CD4-positive, alpha-beta T cell treated with Interferon alpha-2 for 1 hour (primary cell): ENCODE data around the gene SLC26A4.

Experiments
- DNase-seq, 2 donors: peaks; one replicate each; pipeline ENCODE4 v3.0.0-alpha.2; 2020 to 2022

The SLC26A4 gene

DNA sequence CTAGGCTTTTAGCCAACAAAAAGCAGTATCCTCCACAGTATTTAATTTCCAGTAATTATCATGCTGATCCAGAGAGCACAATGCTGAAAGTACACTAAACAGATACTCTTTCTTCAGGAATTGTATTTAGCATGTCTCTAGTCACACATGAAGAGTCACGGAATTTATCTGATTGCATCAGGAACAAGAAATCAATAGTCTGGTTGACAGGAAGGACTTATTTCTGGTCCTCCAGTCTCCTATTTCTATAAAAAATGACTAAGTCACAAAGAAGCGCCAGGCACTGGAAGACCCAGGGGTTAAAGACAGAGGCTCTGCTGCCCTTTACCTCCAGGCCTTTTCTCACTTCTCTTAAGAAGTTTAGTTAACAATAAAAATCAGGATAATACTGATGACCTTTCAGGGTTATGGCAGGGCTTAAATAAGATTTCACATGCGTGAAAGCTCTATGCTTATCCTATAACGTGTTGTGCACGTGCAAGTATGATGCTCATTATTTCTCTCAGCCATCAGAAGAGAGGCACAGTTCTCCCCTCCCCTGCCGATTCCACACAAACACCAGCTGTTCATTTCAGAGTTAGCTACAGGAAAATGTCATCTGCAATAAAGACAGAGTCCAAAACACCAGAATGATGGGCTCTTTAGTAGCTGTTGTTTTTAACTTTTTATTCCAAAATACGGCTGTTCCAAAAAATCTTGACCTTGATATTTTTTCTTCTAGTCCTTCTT is 36.9 kb downstream of the SLC26A4 start:
- no peak for DNase-seq

DNA sequence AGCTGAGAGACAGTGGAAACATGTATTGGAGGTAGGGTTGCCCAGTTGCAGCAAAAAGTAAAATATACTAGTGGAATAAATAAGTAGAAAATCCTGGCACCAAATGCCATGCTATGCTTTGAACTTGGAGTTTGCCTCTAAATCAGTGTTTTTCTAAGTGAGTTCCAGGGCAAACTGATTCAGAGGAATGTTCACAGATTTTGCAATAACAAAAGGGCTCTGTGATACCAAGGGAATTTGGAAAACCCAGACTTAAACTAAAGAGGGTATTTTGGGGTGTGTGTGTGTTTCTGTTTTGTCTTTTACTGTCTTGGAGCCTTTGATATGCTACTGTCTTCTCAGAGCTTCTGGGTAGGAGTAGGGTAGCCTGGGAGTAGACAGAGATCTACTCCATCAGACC is 39.9 kb downstream of the SLC26A4 start:
- no peak for DNase-seq

DNA sequence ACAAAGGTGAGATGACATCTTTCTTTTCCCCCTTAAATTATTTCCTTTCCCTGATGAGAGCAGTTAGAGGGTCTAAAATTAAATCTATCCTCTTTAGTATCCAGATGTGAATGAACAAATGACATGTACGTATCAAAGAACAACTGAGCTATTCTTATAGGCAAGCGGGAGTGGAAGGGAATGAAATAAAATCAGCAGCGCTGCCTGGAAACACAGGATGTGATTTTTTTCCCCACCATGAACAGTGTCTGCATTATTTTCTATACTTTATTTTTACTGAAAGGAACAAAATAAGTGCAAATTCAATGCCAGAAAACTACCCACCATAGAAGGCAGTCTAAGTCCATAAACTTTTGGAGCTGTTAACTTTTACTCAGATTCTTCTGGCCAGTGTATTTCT is 40.6 kb downstream of the SLC26A4 start:
- DNase-seq: no peak

DNA sequence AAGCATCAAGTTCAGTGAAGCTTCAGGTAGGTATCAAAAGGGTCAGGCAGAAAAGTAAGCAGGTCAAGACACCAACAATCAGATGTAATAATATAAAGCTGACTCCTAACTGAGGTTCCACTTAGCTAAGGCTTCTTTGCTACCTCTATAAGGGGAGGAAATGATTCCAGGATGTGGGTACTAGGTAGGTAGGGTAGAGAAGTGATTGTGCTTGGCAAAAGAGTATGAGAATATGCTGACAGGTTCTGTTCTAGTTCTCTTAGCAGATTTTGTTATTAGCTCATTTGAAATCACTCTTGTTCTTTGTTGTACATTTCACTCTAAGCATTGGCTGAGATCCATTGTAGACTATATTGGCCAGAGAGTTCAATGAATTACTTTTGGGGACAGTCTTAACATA is 42.6 kb downstream of the SLC26A4 start:
- DNase-seq: no peak

DNA sequence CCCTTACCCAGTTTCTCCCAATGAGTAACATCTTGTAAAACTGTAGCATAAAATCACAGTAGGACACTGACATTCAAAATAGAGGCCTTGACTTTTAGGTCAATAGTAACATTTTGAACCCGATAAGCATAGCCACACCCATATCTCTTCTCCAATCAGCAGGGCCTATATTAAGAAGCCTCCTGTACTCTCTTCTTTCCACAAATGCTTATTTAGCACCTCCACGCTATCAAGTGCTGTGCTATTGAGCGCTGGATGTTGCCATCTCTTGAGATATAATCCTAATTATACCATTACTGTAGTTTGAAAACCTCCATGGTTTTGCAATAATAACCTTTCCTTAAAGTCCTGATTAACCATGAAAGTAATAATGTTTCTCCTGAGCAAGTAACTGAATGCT is 43.2 kb downstream of the SLC26A4 start:
- DNase-seq: no peak

DNA sequence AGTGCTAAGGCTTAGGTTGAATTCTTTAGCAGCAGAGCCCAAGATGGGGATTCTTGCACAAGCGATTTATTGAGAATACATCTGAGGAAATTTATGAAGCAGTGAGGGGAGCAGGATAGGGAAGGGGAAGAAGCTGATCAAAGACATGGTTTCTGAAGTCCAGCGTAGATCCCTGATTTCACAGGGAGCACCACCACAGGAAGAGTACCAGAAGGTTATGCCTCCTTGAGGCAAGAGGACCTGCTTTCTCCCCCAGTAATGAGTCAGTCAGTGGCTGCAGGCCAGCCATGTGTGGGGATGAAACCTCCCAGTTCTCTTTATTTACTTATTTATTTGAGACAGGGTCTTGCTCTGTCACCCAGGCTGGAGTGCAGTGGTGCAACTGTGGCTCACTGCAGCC is 48.3 kb downstream of the SLC26A4 start:
- no peak for DNase-seq

DNA sequence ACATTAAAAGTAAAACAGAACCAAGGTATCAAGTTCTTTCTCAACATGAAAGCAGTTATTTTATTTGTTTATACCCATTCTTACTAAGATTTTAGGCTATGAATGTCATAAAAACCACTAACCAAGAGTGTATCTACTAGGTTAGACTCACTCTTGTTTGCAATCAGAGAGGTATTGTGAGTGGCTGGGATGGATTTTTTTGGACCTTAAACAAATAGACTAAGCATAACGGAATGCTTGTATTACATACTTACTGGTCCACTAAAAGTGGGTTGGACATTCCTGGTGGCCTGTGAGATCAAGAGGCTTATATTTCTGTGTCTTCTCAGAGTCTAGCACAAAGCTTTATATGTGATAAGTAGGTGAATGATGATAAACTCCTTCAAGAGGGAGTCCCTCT is 50.7 kb downstream of the SLC26A4 start:
- DNase-seq: no peak

DNA sequence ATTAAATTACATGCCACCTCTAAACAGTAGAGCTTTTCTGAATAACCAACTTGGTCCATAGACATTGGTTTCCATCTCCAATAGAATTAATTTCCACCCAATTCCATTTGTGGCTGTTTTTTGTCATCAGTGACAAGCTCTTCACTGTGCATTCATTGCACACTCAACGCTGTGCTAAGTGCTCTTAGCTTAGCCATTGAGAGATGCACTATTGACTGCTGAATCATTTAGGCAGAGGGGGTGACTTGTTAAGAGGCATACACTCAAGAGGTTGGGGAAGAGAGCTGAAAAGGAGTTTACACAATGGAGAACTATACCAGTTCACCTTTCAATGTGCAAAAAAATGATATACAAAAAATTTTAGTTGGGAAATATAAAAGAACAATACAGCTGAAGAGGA is 51.4 kb downstream of the SLC26A4 start:
- DNase-seq: no peak

DNA sequence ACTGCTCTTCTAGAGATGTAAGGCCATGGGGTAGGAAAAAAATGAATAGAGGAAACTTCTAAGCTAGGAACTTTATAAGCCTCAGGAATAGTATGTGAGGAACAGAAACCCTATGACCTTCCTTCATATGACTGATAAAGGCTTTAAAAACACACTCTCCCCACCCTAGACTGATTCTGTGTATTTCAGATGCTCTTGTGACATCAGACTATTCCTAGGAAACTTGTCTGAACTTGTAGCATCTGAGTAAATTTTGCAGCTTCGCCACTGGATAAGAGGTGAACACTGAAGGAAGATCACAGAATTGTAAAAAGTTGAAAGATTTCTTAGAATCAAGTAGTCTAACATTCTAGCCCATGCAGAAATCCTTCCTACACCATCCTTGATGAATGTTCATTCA is 52.3 kb downstream of the SLC26A4 start:
- no peak for DNase-seq

DNA sequence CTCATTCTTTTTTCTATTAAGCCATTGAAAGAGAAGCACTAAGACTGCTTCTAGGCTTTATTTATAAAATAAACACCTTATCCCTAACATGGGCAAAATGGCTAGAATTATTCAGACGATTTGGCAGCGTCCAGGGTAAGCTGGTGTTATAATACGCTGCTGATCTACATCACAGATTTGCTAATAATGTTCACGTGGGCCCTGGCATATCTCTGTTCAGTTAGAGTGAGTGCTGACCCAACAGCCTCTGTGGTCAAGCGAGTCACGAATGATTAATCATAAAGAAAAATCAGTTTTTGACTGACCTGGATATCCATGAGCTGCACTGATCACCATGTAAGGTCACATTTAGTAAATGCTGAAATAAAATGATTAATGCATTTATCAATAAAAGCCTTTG is 54.9 kb downstream of the SLC26A4 start:
- no peak for DNase-seq

DNA sequence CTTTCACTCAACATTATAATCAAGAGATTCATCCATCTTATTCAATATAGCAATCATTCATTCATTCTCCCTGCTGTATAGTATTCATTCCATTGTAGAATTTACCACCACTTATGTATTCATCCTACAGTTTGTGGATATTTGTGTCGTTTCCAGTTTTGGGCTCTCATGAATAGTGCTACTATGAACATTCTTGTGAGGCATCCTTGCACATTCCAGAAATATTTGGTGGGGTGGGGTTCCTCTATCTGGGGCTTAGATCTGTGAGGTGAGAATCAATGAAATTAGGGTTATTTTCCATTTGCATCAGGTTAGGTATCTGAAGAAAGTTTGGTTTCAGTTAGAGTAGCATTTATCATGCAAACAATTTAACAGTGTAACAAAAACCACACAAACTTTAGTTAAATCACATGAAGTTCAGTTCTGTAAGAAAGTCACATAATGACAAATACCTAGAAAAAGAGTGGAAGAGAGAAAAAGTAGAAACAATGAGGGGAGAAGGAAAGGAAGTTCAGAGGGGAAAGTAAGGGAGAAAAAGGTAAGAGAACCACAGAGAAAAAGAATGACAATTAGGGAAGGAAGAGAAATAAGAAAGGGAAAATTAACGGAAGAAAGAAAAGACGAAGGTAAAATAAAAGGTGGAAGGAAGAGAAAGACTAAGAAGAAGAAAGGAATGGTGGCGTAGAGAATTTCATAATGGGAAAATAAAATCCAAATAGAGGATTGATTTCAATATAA is 58.0 kb downstream of the SLC26A4 start:
- DNase-seq: no peak

DNA sequence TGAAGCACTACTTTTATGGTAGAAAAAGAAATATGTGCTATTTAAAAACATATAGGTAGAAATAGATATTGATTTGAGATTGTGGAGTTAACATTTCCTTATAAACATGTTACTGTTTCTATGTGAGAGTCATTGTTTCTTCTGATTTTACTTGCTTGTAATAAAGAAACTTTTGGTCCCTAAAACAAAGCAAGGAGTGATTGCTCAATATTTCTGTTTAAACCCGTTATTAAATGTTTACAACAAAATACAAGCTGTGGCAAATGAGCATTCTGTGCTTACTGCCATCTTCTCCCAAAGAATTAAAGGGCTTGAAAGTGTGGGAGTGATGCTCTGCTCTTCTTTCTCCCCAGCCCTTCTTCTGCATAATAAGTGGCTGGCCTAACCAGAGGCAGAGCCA is 60.7 kb downstream of the SLC26A4 start:
- no peak for DNase-seq

DNA sequence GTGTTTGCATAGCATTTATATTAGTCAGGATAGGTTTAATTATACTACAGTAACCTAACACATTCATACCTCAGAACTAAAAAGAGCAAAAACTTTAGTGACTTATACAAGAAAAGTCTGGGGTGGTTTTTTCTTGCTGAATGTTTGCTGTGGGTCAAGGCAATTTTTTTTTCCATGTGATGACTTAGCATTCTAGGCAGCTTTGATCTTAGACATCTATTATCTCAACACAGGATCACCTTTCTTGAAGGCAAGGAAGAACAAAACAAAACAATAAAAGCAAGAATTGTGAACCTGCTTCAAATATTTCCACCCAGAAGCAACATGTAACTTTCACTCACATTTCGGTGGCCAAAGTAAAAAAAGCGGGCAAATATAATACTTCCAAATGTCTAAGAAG is 62.6 kb downstream of the SLC26A4 start:
- DNase-seq: no peak

DNA sequence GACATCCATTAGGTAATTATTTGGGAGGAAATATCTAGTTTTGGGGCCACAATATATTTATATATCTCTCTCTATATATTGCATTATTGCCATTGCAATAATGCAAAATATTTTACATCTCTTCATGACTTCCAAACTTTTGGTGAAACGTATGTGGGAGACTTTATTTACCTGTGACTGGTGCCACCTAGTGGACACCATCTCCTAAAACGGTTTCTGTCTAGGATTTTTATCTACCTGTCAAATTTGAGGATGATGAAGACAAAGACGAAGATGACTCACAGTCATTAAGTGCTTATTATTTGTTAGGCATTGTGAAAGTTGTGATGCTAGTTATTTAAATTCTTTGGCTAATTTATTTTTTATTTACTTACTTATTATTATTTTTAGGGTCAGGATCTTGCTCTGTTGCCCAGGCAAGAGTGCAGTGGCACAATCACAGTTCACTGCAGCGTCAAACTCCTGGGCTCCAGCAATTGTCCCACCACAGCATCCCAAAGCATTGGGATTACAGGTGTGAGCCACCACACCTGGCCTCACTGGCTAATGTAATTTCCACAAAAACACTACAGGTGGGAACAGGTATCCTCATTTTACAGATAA is 64.6 kb downstream of the SLC26A4 start:
- DNase-seq: peak; percentile 45 to 60

DNA sequence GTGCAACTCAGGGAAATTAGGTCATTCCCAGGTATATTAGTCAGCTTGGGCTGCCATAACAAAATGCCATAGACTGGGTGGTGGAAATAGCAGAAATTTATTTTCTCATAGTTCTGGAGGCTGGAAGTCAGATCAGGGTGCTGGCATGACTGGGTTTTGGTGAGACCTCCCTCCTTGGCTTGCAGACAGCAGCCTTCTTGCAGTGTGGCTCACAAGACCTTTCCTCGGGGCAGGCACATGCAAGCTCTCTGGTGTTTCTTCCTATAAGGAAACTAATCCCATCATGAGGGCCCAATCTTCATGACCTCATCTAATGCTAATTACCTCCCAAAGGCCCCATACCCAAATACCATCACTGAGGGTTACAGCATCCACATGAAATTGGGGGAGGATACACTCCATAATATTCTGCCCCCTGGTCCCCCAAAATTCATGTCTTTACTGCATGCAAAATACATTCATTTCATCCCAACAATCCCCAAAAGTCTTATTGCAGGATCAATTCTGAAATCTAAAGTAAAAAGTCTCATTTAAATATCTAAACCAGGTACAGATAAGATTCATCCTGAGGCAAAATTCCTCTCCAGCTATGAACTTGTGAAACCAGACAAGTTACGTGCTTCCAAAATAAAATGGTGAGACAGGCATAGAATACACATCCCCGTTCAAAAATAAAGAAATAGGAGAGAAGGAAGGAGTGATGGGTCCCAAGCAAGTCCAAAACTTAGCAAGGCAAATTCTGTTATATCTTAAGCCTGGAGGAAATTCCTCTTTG is 65.9 kb downstream of the SLC26A4 start:
- DNase-seq: no peak

DNA sequence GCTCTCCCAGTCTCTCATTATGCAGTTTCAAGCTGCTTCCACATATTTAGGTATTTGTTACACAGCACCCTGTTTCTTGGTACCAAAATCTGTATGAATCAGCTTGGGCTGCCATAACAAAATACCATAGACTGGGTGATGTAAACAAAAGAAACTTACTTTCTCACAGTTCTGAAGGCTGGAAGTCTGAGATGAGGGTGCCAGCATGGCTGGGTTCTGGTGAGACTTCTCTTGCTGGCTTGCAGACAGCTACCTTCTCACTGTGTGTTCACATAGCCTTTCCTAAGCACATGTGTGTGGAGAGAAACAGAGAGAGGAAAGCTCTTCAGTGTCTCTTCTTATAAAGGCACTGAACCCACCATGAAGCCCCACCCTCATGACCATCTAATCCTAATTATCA is 67.6 kb downstream of the SLC26A4 start:
- DNase-seq: no peak

DNA sequence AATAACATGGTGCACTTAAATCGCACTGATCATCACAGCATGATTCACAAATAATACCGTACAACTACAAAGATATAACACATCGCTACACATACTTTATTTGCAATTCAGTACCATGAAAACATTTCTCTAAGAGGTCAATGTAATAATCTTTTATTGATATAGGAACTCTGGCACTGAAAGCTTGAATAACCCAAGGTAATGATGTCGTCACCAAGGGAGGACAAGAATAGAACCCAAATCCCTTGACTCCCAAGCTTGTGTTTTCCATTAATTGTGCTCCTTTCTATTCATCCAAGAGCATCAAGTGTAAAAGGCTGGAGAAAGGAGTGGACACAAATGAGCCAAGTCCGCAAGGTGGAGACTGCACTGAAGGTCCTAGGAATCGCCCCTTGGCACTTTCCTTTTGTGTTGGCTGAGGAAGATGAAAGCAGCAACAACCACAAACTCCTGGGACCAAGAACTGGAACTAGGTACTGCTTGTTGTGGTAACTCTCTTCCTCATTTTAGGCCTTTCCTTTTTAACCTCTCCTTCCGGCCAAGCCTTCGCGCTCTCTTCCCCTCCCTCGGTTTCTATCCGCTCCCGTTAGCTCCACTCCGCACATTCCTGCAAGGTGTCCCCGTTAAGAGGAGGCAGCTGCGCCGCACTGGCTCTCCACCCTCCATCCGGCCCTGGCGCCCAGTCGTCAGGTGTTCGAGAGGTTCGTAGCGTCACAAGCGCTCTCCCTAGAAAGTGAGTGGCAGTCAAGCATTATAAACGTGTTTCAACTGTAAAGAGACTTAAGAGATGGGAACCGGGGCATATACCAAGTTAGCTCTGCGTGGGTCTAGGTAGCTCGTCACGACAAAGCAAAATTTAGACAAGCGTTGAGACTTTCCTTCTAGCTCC is 82.3 kb downstream of the SLC26A4 start:
- no peak for DNase-seq

DNA sequence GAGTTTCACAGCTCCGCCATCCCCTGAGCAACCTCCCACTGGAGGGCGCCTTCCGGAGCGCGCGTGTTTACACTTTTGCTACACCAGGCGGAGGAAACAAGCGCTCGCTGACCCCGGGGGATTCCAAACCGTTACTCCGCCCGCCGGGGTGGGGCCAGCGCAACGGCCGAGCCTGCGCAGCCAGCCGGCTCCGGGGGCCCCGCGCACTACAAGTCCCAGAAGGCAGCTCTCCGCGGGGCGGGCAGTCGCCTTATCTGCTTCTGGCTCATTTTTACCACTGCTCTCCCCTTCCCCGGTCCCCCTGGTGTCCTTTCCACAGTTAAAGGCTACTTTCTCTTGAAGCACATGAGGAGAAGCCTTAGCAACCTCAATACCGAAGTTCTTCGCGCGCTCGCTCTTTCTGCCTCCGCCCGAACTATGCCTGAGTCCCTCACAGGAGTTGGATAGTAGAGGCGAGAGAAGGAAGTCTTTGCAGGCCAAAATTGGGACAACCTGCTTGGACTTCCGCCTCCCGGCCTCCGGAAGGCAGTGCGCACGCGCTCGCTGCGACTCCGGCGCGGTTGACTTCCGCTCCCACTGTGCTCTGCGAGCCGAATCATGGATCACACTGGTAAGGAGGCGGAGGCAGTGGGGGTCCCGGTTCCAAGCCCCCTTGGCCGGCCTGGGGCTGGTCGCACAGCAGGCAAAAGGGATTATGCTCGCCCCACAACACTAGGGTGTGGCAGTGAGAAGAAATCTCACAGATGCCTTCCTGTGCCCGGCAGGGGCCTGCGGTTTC is 83.1 kb downstream of the SLC26A4 start, which contains the start of gene CBLL1:
TSS of gene CBLL1 (plus strand) at position 576 of the 778 bp plus-strand sequence. CDS start at position 598, 22 bp downstream.
- peak; percentile 95 to 97 for DNase-seq

DNA sequence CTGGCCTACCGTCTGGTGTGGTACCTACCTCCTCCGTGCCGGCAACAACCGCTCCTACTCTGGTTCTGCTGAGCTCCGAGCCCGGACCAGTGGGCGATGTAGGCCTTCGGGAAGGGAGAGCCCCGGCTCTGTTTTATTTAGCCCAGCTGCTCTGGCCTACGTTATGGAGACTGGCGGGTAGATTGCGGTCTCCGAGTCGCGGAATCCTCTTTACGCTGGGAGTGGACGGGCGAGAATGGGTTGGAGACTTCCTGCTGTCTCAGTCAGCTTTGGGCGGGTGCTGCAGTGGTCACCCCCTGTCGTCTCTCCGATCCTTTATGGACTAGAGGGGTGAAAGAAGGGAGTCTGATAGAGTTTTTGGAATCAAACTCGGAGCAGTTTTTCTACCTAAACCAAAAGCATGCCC is 83.7 kb downstream of the SLC26A4 start:
- no peak for DNase-seq

DNA sequence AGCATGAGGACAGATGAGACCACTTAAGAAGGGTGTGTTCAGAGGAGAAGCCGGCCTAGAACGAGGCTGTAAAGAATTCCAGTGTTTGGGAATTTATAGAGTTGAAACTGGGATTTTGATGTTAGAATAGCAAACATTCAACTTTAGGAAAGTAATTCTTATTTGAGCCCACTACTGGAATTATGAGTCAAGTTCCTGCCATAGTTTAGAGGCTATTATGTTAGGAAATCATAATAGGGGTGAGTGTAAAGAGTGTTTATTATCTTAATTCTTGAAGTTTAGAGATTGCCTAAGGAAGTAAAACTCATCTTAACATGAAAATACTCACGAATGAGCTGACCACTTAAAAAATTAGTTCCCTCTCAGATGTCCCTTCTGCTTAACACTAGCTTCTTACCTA is 85.4 kb downstream of the SLC26A4 start:
- no peak for DNase-seq

DNA sequence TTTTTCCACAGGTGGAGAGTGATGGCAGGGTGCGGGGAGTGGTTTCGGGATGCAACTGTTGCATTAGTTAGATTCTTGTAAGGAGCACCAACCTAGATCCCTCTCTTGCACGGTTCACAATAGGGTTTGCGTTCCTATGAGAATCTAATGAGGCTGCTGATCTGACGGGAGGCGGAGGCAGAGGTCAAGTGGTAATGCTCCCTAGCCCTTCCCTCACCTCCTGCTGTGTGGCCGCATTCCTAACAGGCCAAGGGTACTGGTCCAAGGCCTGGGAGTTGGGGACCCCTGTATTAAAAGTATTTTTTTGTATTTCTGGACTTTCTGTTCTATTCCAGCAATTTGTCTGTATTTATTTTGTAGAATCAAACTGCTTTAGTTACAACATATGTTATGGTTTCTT is 90.5 kb downstream of the SLC26A4 start:
- no peak for DNase-seq
